ENCODE results near the gene HDAC5.
"Not testable (repeated sequence)": the region's sequence is repeated elsewhere in the genome, so short reads cannot be mapped to it uniquely, and the experiment has no call there.

HDAC5 gene

DNA sequence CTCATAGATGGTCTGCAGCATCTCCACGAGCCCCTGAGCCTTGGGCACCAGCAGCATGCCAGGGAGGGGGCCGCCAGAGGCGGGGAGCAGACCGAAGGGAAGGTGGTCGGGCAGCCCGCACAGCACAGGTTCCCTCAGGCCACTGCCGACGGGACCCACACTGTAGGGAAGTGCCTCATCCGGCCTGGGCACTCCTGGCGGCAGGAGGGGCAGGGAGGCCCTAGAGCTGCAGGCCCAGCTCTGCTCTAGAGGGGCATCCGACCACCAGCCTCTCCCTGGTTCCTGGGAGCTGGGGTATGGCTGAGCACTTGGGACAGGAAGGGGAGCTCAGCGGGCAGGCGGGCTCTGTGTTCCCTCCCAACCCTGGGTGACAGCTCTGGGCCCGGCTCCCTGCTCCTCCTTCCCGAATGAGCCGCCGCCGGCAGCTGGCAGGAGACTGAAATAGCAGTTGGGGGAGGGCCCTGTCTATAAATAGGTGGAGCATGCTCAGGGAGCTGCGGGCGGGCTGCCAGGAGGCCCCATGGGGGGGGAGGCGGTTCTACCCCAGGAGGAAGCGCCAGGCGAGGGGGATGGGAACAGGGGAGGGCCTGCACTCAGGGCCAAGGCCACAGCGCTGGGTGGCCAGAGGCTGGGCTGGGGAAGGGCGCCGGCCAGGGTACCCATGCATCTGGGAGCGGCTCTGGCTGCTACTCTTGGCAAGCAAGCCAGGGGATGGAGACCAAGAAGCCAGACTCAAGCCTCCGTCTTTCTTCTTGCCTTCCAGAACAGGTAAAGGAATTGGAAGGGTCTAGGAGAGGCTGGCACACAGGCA lies 12.4 kb downstream of the HDAC5 start:
- DNase-seq = peak; percentile 71

- no peak for DNase-seq
These were observed 13.3 kb downstream of the HDAC5 start for GRCh38 chr17:44110011-44110686.

DNA sequence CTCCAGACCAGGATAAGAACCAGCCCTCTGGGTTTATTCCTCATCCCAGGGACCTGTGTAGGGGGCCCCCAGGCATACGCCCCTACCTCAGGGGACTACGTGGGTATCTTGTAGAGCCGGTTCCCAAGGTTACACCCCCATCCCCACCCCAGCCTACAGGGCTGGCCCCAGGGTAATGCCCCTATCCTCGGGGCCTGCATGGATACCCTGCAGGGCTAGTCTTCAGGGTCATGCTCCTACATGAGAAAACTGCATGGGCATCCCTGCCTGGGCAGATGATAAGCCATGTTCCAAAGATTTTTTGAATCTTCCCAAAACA lies 14.2 kb downstream of the HDAC5 start:
- DNase-seq = no peak

DNA sequence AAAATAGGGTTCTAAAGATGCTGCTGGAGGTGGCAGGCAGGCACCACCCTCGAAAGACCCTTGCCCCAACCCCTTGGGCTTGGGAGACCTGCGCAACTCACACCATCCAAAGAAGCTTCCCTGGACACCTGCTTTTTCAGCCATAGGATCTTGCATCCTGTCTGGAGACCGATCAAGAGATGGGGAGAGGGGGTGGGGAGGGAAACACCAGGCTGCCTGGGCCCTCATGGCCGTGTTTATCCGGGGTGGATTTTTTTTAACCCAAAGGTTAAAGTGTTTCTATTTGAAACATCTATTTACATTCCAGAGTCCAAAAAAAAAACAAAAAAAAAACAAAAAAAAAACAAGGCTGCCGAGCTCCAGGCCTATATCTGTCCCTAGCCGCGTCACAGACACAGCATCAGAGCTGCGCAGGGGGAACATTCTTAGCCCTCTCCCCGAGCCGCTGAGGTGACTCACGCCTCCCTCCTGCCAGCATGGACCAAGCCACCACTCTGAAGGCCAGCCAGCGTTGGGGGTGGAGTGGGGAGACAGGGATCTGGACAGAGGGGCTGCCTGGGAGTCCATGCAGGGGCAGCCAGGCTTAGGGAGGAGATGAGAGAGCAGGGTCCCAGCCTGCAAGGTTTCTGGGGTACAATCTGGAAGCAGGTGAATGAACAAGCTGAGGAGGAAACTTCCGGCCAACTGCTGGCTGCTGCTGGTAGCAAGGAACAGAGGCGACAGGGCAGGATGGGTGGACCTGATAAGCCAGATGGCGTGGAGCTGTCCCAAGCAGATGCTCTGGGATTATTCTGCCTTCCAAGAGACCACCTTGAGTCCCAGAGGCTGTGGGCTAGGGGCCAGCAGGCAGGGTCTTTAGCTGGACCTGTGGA lies 14.8 kb downstream of the HDAC5 start:
- no peak for DNase-seq

DNA sequence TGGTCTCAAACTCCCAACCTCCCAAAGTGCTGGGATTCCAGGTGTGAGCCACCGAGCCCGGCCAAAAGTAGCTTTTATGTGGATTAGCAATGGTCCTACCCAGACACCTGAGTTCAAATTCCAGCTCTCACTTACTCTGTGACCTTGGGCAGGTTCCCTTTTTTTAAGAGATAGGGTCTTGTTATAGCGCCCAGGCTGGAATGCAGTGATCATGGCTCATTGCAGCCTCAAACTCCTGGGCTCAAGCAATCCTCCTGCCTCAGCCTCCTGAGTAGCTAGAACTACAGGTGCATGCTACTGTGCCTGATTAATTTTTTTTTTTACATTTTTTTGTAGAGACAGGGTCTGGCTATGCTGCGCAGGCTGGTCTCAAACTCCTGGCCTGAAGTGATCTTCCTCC lies 16.6 kb downstream of the HDAC5 start:
- no peak for DNase-seq

DNA sequence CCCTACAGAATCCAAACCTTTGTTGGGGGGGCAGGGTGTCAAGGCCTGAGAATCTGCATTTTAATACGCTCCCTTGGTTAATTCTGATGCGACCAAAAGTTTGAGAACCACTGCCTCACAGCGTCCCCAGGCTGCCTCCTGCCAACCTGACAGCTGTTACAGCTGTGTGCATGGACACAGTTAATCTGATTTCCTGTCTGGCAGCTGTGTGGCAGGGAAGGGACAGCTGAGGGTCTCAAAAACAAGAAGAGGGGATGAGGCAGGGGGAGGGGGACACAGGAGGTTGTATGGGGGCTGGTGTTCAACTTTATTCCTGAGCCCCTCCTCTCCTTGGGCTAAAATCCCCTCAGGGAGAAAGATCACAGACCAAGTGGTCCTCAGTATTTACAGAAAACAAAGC lies 17.5 kb downstream of the HDAC5 start:
- DNase-seq = no peak

GRCh38 chr17:44105483-44105882 lies 18.0 kb downstream of the HDAC5 start:
- no peak for DNase-seq

GRCh38 chr17:44102849-44103622 lies 20.4 kb downstream of the HDAC5 start:
- no peak for DNase-seq

DNA sequence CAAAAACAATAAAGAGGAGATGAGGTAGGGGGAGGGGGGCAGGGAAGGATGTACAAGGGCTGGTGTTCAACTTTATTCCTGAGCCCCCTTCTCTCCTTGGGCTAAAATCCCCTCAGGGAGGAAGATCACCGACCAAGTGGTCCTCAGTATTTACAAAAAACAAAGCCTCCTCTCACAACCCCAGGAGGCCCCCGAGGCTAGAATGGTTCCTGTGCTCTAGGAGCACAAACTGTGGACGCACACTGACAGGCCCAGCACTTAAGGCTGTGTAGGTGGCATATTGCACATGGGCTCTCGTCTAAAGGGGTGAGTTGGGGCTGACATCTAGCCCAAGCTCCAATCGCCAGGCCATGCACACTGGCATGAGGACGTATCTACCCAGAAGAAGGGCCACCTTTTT lies 21.6 kb downstream of the HDAC5 start:
- DNase-seq = not testable (repeated sequence)

- no peak for DNase-seq
These were observed 26.1 kb downstream of the HDAC5 start for GRCh38 chr17:44097110-44097958.

DNA sequence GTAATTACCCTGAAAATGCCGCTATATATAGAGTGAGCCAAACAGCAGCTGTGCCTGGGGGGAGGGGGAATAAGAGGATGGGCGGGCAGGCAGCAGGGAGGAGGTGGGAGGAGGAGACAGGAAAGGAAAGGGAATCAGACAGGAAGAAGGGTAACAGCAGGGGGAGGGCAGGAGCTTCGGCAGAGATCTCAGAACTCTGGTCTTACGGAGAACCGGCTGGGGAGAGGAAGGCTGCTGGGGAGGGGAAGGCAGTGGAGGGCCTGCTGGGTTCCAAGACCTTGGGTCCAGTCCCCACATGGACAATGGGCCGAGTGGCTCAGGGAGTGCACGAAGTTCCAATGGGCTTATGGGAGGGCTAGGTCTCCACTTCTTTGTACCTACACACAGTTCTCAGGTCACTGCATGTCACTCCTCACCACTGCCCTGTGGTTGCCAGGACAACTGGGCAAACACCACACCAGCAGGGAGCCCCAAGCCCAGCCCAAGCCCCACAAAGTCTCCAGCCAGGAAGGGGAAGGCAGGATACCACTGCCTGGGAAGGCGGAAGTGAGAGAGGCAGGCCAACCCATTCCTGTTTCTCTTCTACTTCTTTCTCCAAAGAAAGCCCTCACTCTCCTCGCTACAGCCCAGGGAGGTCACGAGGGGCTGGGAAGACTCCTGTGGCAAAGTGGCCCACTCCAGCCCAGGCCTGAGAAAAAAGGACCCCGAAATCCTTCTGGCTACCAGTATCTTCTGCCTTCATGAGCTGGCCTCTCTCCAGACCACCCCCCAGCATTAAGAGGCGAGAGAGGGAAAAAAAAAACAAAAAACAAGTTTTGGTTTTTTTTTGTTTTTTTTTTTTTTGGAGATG lies 27.6 kb downstream of the HDAC5 start:
- DNase-seq = peak; percentile 41

DNA sequence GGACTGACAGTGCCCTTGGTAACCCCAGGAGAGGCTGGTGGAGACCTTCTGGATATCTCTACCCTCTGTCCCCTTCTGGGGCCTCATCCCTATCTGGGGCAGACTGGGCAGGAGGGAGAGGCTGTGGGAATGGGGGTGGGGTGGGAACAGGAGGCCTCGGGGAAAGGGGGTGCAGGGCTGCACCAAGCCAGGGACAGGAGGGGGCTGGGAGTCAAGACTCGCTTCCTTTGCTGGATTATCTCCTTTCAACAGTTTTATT lies 28.1 kb downstream of the HDAC5 start:
- no peak for DNase-seq

DNA sequence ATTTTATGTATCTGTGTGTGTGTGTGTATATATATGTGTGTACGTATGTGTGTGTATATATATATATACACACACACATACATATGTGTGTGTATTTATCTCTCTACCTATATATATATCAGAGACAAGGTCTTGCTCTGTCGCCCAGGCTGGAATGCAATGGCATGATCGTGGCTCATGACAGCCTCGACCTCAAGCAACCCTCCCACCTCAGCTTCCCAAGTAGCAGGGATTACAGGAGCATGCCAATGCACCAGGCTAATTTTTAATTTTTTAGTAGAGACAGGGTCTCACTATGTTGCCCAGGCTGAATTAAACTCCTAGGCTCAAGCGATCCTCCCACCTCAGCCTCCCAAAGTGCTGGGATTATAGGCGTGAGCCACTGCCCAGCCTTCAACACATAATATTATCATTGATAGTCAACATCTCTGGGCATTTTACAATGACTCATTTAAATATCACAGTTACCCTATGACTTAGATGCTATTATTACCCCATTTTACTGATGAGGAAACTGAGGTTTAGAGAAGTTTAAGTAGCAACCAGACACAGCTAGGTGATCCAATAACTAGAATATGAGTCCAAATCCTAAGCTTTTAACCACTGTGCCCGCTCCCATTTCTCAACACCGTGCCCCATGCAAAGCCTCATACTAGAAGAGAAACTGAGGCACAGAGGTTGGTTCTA lies 28.6 kb downstream of the HDAC5 start:
- DNase-seq = no peak

GRCh38 chr17:44093231-44093900 lies 30.1 kb downstream of the HDAC5 start:
- DNase-seq = no peak

- DNase-seq = no peak
These were observed 31.4 kb downstream of the HDAC5 start for GRCh38 chr17:44092051-44092450.

DNA sequence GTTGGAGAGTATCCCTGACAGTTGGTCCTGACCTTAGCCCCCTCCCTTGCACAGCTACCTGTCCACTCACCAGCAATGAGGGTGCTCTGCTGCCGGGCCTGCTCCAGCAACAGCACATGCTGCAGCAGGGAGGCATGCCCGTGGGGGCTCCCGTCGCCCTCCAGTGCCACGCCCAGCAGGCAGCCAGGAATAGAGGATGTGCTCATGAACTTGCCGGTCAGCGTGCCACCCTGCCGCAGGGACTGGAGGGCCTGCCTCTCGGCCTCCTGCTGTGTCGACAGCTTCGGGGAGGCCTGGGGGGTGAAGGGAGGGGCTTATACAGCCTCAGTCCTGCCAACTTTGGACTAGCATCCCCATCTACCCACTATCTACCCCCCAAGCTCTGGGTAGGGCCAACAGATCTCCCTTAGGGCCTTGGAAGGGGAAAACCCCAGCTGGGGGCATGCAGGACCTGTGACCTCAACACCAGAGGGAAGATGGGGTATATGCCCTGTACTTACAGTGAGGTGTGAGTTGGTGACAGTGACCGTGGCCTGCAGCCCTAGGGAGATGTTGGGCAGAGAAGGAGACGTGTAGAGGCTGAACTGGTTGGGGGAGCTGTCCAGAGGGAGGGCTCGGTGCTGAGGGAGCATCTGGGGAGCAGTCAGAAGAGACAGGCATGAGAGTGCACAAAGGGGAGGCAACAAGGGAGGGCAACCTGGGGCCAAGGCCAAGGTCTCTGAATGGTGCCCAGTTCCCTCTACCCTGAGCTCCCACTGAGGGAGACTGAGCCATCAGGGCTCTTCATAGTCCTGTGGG lies 32.0 kb downstream of the HDAC5 start:
- DNase-seq = no peak

GRCh38 chr17:44088254-44088653 lies 35.2 kb downstream of the HDAC5 start:
- no peak for DNase-seq

DNA sequence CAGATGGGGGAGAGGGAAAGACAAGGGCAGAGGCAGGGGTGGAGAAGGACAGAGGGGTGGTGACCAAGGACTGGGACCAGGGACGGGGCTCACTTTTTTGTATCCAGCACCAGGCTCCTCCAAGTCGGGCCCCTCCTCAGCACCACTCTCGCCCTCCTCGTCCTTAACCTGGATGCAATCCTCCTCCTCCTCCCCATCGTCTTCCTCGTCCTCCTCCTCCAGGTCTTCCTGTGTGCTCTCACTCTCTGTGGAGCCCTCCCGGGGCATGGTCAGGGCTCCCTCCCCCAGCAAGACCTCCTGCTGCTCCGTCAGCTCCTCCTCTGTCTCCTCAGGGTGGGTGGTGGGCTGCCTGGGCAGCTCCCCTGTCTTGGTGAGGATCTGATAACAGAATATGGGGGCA lies 36.1 kb downstream of the HDAC5 start:
- DNase-seq = no peak
